Superior temporal gyrus (tissue), 1 donor: ENCODE data around the gene CADM1.

ENCODE experiments used
- DNase-seq: peaks from one replicate; pipeline ENCODE4 v3.0.0-alpha.2; 2016; ENCODE audit errors: extremely low spot score

CADM1 gene

GRCh38 chr11:115446214-115446613 lies 58.0 kb downstream of the CADM1 start:
- DNase-seq, result no peak

- DNase-seq, result no peak
These were observed 59.7 kb downstream of the CADM1 start for GRCh38 chr11:115444542-115444941.

- no peak for DNase-seq
These were observed 64.2 kb downstream of the CADM1 start for GRCh38 chr11:115439969-115440540.

- DNase-seq, result no peak
These were observed 64.8 kb downstream of the CADM1 start for GRCh38 chr11:115439385-115439784.

GRCh38 chr11:115437902-115438575 lies 66.2 kb downstream of the CADM1 start:
- DNase-seq, result no peak

GRCh38 chr11:115430345-115430744 lies 73.9 kb downstream of the CADM1 start:
- DNase-seq, result no peak

- no peak for DNase-seq
These were observed 75.9 kb downstream of the CADM1 start for GRCh38 chr11:115428306-115428705.

- no peak for DNase-seq
These were observed 78.4 kb downstream of the CADM1 start for GRCh38 chr11:115425816-115426215.

- no peak for DNase-seq
These were observed 79.0 kb downstream of the CADM1 start for GRCh38 chr11:115425250-115425649.

GRCh38 chr11:115423728-115424459 lies 80.3 kb downstream of the CADM1 start:
- no peak for DNase-seq

GRCh38 chr11:115421992-115422689 lies 82.1 kb downstream of the CADM1 start:
- DNase-seq, result no peak

GRCh38 chr11:115421352-115421991 lies 82.7 kb downstream of the CADM1 start:
- no peak for DNase-seq

GRCh38 chr11:115420505-115420904 lies 83.7 kb downstream of the CADM1 start:
- no peak for DNase-seq

GRCh38 chr11:115418626-115419025 lies 85.6 kb downstream of the CADM1 start:
- no peak for DNase-seq

- DNase-seq, result no peak
These were observed 86.1 kb downstream of the CADM1 start for GRCh38 chr11:115418081-115418480.

- DNase-seq, result no peak
These were observed 93.1 kb downstream of the CADM1 start for GRCh38 chr11:115411120-115411519.

GRCh38 chr11:115409691-115410220 lies 94.5 kb downstream of the CADM1 start:
- DNase-seq, result peak; percentile 74

GRCh38 chr11:115409116-115409670 lies 95.0 kb downstream of the CADM1 start:
- no peak for DNase-seq

- DNase-seq, result peak; percentile 67
These were observed 95.9 kb downstream of the CADM1 start for GRCh38 chr11:115408036-115408921.

GRCh38 chr11:115407496-115407895 lies 96.7 kb downstream of the CADM1 start:
- DNase-seq, result no peak
